HPDE6-E6E7 (cell line): Measurements from ENCODE around the gene TNRC6C.
"Not testable (repeated sequence)": the region's sequence is repeated elsewhere in the genome, so short reads cannot be mapped to it uniquely, and the experiment has no call there.

Experiments used
- DNase-seq: peaks from one replicate; pipeline ENCODE4 v3.0.0; 2011; ENCODE audit warnings: missing footprints; ENCODE audit errors: extremely low spot score

The TNRC6C gene

GRCh38 chr17:77930780-77931768 is 27.4 kb upstream of the TNRC6C start:
- no peak for DNase-seq

GRCh38 chr17:77933777-77934398 is 24.6 kb upstream of the TNRC6C start:
- DNase-seq: no peak

GRCh38 chr17:77935121-77935571 is 23.4 kb upstream of the TNRC6C start:
- no peak for DNase-seq

GRCh38 chr17:77935744-77936143 is 22.8 kb upstream of the TNRC6C start:
- DNase-seq: not testable (repeated sequence)

GRCh38 chr17:77936881-77937280 is 21.6 kb upstream of the TNRC6C start:
- DNase-seq: no peak

GRCh38 chr17:77941004-77941403 is 17.5 kb upstream of the TNRC6C start:
- DNase-seq: no peak

- DNase-seq: no peak
These were observed 16.2 kb upstream of the TNRC6C start for GRCh38 chr17:77942112-77942988.

- no peak for DNase-seq
These were observed 14.5 kb upstream of the TNRC6C start for GRCh38 chr17:77943971-77944370.

GRCh38 chr17:77944390-77945222 is 13.9 kb upstream of the TNRC6C start:
- no peak for DNase-seq

GRCh38 chr17:77946900-77947645 is 11.4 kb upstream of the TNRC6C start:
- DNase-seq: no peak

- DNase-seq: no peak
These were observed 9.8 kb upstream of the TNRC6C start for GRCh38 chr17:77948690-77949114.

GRCh38 chr17:77951123-77951522 is 7.4 kb upstream of the TNRC6C start:
- no peak for DNase-seq

- DNase-seq: no peak
These were observed 6.1 kb upstream of the TNRC6C start for GRCh38 chr17:77952368-77952767.

GRCh38 chr17:77957235-77957856 is 1.2 kb upstream of the TNRC6C start:
- no peak for DNase-seq

- DNase-seq: no peak
These were observed 218 bp downstream of the TNRC6C start for GRCh38 chr17:77958716-77959125.

GRCh38 chr17:77959126-77959925 is 823 bp downstream of the TNRC6C start:
- DNase-seq: no peak

GRCh38 chr17:77959926-77960521 is 1.5 kb downstream of the TNRC6C start:
- DNase-seq: no peak

GRCh38 chr17:77961741-77962140 is 3.2 kb downstream of the TNRC6C start:
- no peak for DNase-seq
